Renal pelvis (tissue), 12 donors: ENCODE data around the gene TEAD2. TPM values are rescaled to one million over a fixed set of nuclear protein-coding genes. Genes with fewer than 3 reads are reported as not detected.

Experiments used
- DNase-seq: peaks from one replicate; pipeline ENCODE4 v3.0.0-alpha.2; 2013
- long read RNA-seq, 16 experiments: transcript quantifications; one replicate each; lab custom pipeline, GENCODE V29; 2026
- polyA plus RNA-seq, 3 donors: library from polyadenylated mRNA; unstranded; fragments of 120-200 nt; gene quantifications; one replicate each; pipeline ENCODE4 v1.2.1, GENCODE V29; 2013; ENCODE audit not compliant: insufficient read length in 3 of 3

TEAD2 gene
- 100 to 1,000 TPM in 2 of 3 donors, 10 to 100 TPM in 1; 89.0 to 114 (median 109) TPM for polyA plus RNA-seq
- long read RNA-seq, donor 1, partial matches to known transcripts, result 6 of 9 reads
- long read RNA-seq, donor 1, other reads (novel, unspliced or antisense), result 0 of 9 reads
- long read RNA-seq, donor 2, transcript TEAD2-201 (12 exons, 2,164 nt), result major isoform, 9 of 44 reads
- long read RNA-seq, donor 2, partial matches to known transcripts, result 30 of 44 reads
- long read RNA-seq, donor 2, other reads (novel, unspliced or antisense), result 0 of 44 reads
- long read RNA-seq, donor 3, partial matches to known transcripts, result 1,396 of 1,544 reads
- long read RNA-seq, donor 3, other reads (novel, unspliced or antisense), result 142 of 1,544 reads
- long read RNA-seq, donor 4, partial matches to known transcripts, result 32 of 39 reads
- long read RNA-seq, donor 4, other reads (novel, unspliced or antisense), result 0 of 39 reads
- long read RNA-seq, donor 5, partial matches to known transcripts, result 23 of 30 reads
- long read RNA-seq, donor 5, other reads (novel, unspliced or antisense), result 0 of 30 reads
- long read RNA-seq, donor 6, partial matches to known transcripts, result 9 of 15 reads
- long read RNA-seq, donor 6, other reads (novel, unspliced or antisense), result 0 of 15 reads
- long read RNA-seq, donor 7, transcript TEAD2-202 (11 exons, 2,440 nt), result major isoform, 5 of 76 reads
- long read RNA-seq, donor 7, partial matches to known transcripts, result 67 of 76 reads
- long read RNA-seq, donor 7, other reads (novel, unspliced or antisense), result 0 of 76 reads
- long read RNA-seq, donor 8, partial matches to known transcripts, result 12 of 15 reads
- long read RNA-seq, donor 8, other reads (novel, unspliced or antisense), result 0 of 15 reads
- long read RNA-seq, donor 9, partial matches to known transcripts, result 47 of 55 reads
- long read RNA-seq, donor 9, other reads (novel, unspliced or antisense), result 0 of 55 reads
- long read RNA-seq, donor 10, partial matches to known transcripts, result 50 of 54 reads
- long read RNA-seq, donor 10, other reads (novel, unspliced or antisense), result 0 of 54 reads
- long read RNA-seq, donor 11, partial matches to known transcripts, result 55 of 59 reads
- long read RNA-seq, donor 11, other reads (novel, unspliced or antisense), result 0 of 59 reads
- long read RNA-seq, donor 12, partial matches to known transcripts, result 47 of 54 reads
- long read RNA-seq, donor 12, other reads (novel, unspliced or antisense), result 0 of 54 reads
- long read RNA-seq, donor 13, partial matches to known transcripts, result 14 of 18 reads
- long read RNA-seq, donor 13, other reads (novel, unspliced or antisense), result 0 of 18 reads
- long read RNA-seq, donor 14, result 0 reads
- long read RNA-seq, donor 15, transcript TEAD2-201 (12 exons, 2,164 nt), result minor isoform, 5 of 36 reads
- long read RNA-seq, donor 15, transcript TEAD2-202 (11 exons, 2,440 nt), result major isoform, 6 of 36 reads
- long read RNA-seq, donor 15, partial matches to known transcripts, result 25 of 36 reads
- long read RNA-seq, donor 15, other reads (novel, unspliced or antisense), result 0 of 36 reads
- long read RNA-seq, donor 16, transcript TEAD2-202 (11 exons, 2,440 nt), result major isoform, 11 of 82 reads
- long read RNA-seq, donor 16, partial matches to known transcripts, result 69 of 82 reads
- long read RNA-seq, donor 16, other reads (novel, unspliced or antisense), result 0 of 82 reads

DNA sequence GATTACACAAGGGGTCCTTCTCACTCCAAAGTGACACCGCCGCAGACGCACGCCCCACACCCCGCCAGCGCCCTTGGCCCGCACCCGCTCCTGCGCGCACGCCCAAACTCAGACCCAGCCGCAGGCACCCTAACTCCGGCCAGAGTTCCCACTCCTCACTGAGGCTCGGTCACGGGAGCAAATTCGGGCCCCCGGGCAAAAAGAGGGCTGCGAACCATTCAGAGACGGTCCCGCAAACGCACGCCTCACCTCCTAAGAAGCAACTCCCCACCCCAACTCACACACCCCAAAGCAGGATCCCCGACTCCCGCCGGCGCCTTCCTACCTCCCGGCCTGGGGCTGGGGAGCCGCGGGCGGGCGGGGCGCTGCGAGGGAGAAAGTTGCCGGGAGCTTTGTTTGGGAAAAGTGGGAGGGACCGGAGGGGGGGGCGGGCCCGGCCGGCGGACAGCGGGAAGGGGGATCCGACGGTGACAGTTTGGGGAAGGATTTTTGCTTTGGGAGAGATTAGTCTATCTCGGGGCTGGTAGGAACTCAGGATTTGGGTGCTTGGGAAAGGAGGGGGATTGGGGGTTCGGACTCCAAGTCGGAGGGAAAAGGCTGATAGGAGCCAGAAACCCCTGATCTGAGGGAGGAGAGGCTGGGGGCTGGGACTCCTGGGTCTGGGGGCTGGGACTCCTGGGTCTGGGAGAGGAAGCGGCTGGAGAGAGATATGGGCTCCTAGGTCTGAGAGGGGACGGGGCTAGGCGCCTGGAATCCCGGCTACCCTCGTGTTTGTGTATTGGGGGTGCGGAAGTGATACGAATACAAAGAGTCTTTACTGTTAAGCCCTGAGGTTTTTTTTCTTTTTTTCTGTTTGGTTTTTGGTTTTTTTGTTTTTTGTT lies at the start of gene TEAD2:
TSS of gene TEAD2 (minus strand) at position 369 of the 881 bp plus-strand sequence. CDS start 2,341 bp downstream, outside the sequence.
- peak; percentile 78 for DNase-seq

- no peak for DNase-seq
Observed at GRCh38 chr19:49411681-49412326, 49.6 kb upstream of the TEAD2 start.

- no peak for DNase-seq
Observed at GRCh38 chr19:49409441-49410029, 47.3 kb upstream of the TEAD2 start.

DNA sequence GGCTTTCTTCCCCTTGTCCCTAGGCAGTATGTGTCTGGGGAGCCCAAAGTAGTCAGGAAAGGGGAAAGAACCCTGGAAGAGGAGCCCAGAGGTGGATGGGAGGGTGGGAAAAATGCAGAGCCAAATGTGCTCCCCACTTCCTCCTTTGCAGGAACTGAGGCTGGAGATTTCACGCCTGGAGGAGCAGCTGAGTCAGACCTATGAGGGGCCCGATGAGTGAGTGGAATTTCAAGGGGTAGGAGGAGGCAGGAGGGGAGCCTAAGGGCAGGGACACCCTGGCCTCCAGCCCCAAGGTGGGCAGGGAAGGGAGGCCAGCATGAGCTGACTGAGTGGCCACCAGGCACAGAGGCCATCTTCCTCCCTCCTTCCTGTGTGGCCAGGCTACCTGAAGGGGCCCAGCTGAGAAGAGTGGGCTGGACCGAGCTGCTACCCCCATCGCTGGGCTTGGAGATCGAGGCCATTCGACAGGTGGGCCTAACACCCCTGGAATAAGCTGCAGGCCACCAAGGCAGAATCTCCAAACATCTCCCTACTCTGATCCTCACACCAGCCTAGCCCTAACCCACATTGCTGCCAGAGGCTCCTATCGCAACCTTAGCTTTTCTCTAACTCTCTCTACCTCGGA lies 46.7 kb upstream of the TEAD2 start:
- DNase-seq, result no peak

GRCh38 chr19:49407482-49408015 lies 45.3 kb upstream of the TEAD2 start:
- no peak for DNase-seq

DNA sequence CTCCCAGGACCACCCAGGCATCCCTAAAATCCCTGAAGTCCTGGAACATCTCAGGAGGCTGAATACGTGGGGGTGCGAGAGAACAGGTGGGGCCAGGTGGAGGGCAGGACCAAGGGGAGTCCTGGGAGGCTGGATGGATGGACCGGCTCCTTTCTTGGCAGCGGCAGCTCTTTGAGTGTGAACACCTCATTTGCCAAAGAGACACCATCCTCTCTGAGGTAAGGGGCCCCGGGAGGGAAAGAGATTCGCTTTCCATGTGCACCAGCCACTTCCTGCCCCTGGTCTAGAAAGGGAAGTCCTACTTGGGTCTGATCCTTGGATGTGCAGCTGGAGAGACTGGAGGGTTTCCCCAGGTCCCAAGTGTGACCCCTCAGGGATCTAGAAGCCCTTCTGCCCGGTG lies 44.9 kb upstream of the TEAD2 start:
- no peak for DNase-seq

- DNase-seq, result peak; percentile 51
Observed at GRCh38 chr19:49403404-49404187, 41.4 kb upstream of the TEAD2 start.

- no peak for DNase-seq
Observed at GRCh38 chr19:49400029-49400428, 37.8 kb upstream of the TEAD2 start.

DNA sequence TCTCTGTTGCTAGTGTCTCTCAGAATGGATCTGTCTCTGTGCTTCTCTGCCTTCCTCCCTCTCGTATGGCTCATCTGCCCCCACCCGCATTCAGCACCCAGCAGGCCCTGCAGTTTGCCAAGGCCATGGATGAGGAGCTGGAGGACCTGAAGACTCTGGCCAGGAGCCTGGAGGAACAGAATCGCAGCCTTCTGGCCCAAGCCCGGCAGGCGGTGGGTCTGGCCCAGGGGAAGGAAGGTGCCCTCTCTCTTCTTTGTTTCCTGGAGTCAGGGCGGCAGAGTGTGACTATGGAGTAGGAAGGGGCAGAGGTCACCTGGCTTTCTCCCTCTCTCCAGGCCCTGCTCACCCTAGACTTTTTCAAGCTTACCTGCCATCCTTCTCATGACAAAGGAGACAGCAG lies 36.7 kb upstream of the TEAD2 start:
- DNase-seq, result no peak

DNA sequence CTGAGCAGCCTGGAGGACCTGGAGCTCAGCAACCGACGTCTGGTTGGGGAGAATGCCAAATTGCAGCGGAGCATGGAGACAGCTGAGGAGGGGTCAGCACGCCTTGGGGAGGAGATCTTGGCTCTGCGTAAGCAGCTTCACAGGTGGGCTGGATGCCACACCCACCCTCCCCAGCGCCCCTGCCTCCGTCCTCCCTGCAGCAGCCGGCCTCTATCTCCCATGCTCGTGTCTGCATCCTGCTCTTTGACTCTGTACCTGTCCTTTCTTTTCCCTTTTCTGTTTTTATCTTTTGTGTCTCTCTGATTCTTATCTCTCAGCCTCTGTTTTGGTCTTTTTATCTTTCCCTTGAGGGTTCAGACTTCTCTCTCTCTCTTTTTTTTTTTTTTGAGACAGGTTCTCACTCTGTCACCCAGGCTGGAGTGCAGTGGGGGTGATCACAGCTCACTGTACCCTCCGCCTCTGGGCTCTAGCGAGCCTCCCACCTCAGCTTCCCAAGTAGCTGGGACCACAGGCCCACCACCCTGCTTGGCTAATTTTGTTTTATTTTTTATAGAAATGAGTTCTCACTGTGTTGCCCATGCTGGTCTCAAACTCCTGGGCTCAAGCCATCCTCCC lies 35.9 kb upstream of the TEAD2 start:
- DNase-seq, result no peak

- no peak for DNase-seq
Observed at GRCh38 chr19:49396738-49397505, 34.7 kb upstream of the TEAD2 start.

- no peak for DNase-seq
Observed at GRCh38 chr19:49395581-49396407, 33.6 kb upstream of the TEAD2 start.

- no peak for DNase-seq
Observed at GRCh38 chr19:49393881-49394280, 31.7 kb upstream of the TEAD2 start.

- DNase-seq, result peak; percentile 69
Observed at GRCh38 chr19:49391581-49392399, 29.6 kb upstream of the TEAD2 start.
